ENCODE measurements around the gene PAPSS2. TPM values are rescaled to one million over a fixed set of nuclear protein-coding genes. Genes with fewer than 3 reads are reported as not detected.

Gene PAPSS2
- total RNA-seq, 1 donor from 2014 or later, result 210 TPM

DNA sequence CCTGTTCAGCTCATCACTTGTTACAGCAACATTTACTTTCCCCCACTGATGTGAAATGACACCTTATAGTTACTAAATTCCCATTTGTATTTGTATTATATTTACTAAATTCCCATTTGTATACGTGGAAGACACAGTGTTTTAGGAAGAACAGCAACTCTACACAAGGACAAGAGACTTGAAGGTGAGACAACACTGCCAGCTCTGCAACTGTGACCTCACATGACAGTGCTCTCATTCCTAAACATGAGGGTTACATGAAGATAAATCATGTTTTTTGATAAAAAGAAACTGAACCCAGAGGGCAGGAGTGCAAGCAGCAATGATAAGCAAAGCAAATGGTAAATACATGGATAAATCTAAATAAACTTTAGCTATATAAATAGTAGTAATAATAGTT is 98.0 kb downstream of the PAPSS2 start:
- TF ChIP-seq CTCF (IDR thresholded peaks at IDR 0.05), result no peak
- intact Hi-C loops (cut with DNase I), result no loop called here
- ATAC-seq (no peak), DNase-seq (no peak)
- H3K4me3 ChIP-seq, result no peak overlapping the region
- H3K36me3 ChIP-seq, result peaks cover 38% of the 10 kb centered on the region
- H3K9me3 ChIP-seq, result no peaks in the 10 kb centered on the region
- no peak overlapping the region for H3K27ac ChIP-seq
- no peaks in the 10 kb centered on the region for H3K4me1 ChIP-seq
- no peaks in the 10 kb centered on the region for H3K27me3 ChIP-seq

GRCh38 chr10:87759551-87759950 is 99.9 kb downstream of the PAPSS2 start:
- intact Hi-C loops (cut with DNase I), result no loop called here
- TF ChIP-seq CTCF (IDR thresholded peaks at IDR 0.05), result no peak
- Histone ChIP-seq H3K4me3 (no peak overlapping the region), H3K36me3 (peaks cover 22% of the 10 kb centered on the region), H3K27ac (no peak overlapping the region), H3K27me3 (no peaks in the 10 kb centered on the region), H3K9me3 (no peaks in the 10 kb centered on the region), H3K4me1 (no peaks in the 10 kb centered on the region)
- no peak for ATAC-seq
- DNase-seq, result no peak

DNA sequence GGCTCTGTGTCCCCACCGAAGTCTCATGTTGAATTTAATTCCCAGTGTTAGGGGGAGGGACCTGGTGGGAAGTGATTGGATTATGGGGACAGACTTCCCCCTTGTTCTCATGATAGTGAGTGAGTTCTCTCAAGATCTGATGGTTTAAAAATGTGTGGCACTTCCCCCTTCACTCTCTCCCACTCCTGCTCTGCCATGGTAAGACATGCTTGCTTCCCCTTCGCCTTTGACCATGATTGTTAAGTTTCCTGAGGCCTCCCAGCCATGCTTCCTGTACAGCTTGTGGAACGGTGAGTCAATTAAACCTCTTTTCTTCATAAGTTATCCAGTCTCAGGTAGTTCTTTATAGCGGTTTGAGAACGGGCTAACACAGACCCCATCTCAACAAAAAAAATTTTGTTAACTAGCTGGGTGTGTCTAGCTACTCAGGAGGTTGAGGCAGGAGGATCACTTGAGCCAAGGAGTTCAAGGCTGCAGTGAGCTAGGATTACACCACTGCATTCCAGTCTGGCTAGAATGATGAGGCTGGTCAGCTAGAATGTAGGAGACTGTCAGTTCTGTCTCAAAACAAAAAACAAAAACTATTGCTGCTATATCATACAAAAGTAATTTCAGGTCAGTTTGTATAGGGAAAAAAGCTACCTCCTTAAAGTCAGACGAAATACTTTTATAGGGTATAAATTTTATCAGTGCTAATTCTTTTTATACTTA is 100.7 kb downstream of the PAPSS2 start:
- Histone ChIP-seq H3K4me1 (no peaks in the 10 kb centered on the region), H3K4me3 (no peak overlapping the region), H3K27me3 (no peaks in the 10 kb centered on the region), H3K27ac (no peak overlapping the region), H3K36me3 (peaks cover 20% of the 10 kb centered on the region), H3K9me3 (no peaks in the 10 kb centered on the region)
- TF ChIP-seq CTCF (IDR thresholded peaks at IDR 0.05), result no peak
- intact Hi-C loops (cut with DNase I), result no loop called here
- DNase-seq, result no peak
- peak; percentile 66 for ATAC-seq

DNA sequence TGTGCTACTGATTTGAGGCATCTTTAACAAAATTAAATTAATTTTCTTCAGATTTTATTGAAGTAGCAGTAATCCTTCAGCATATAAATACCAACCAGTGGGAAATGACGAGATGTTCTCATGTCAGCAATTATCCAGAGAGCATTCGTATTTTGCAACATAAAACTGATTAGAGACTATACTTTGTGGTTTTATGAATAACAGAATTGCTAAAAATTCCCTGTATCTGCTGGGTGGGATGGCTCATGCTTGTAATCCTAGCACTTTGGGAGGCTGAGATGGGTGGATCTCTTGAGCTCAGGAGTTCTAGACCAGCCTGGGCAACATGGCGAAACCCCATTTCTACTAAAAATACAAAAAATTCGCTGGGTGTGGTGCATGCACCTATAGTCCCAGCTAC is 101.5 kb downstream of the PAPSS2 start:
- H3K27me3 ChIP-seq, result no peaks in the 10 kb centered on the region
- no peak overlapping the region for H3K4me3 ChIP-seq
- no peak overlapping the region for H3K27ac ChIP-seq
- TF ChIP-seq CTCF (IDR thresholded peaks at IDR 0.05), result no peak
- DNase-seq, result no peak
- H3K4me1 ChIP-seq, result no peaks in the 10 kb centered on the region
- intact Hi-C loops (cut with DNase I), result no loop called here
- ATAC-seq, result no peak
- no peaks in the 10 kb centered on the region for H3K9me3 ChIP-seq
- peaks cover 15% of the 10 kb centered on the region for H3K36me3 ChIP-seq

DNA sequence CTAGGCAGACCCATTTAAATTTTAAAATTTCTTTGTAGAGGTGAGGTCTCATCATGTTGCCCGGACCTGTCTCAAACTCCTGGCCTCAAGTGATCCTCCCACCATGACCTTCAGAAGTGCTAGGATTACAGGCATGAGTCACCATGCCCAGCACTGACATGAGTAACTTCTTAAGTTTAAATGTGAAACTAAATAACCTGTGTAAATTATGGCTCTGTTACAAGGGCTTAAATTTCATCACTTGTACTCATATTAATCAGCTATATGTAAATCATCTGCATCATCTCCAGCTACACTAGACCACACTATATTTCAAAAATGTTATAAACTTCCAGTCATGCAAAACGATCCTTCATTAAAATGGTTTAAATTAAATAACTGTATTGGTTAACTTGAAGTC is 102.2 kb downstream of the PAPSS2 start:
- Histone ChIP-seq H3K36me3 (peaks cover 14% of the 10 kb centered on the region), H3K27ac (no peak overlapping the region), H3K27me3 (no peaks in the 10 kb centered on the region), H3K9me3 (no peaks in the 10 kb centered on the region), H3K4me3 (no peak overlapping the region), H3K4me1 (no peaks in the 10 kb centered on the region)
- intact Hi-C loops (cut with DNase I), result no loop called here
- ATAC-seq, result peak; percentile 19
- no peak for TF ChIP-seq CTCF (IDR thresholded peaks at IDR 0.05)
- DNase-seq, result no peak

All from upper lobe of right lung (tissue), 1 donor.